ENCODE measurements around the gene TMEM270. TPM values are rescaled to one million over a fixed set of nuclear protein-coding genes. Genes with fewer than 3 reads are reported as not detected.

Gene TMEM270
- polyA plus RNA-seq, 1 of the 3 experiments (the other 2 are of a cell fraction): 0.71 TPM

DNA sequence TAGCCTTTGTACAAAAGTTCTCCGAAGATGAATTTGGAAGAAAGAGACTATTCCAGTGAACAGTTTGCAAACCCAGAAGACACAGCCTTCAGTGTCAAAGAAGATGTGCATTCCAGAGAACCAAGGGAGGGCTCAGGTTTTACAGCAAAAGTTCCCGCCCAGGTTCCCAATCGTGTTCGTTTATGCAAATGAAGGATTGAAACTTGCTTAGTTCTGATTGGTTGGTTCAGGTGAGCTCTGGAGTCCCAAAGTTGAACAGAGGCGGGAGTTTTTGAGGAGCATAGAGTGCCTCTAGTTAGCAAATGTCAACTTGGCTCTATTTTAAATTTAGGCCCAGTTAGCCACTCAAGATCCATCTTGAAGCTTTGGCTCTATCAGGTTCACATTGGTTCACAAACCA, 51.3 kb downstream of the TMEM270 start:
- Histone ChIP-seq H3K79me2 (ENCODE audit: insufficient read depth) (no peaks in the 10 kb centered on the region), H3K9me2 (no peaks in the 10 kb centered on the region), H3K27ac (ENCODE audit: low read depth in 2 of 2, low read length in 1 of 2) (no peak overlapping the region), H3K4me2 (no peak overlapping the region), H3K9me3 (no peaks in the 10 kb centered on the region), H3K4me3 (ENCODE audit: low read depth in 2 of 2, low read length in 1 of 2) (no peak overlapping the region), H3K27me3 (ENCODE audit: insufficient read depth) (no peaks in the 10 kb centered on the region), H3K36me3 (replicated peaks in 1 of 2; ENCODE audit: control insufficient read depth in 1 of 2, insufficient read depth in 2 of 2, low read length in 1 of 2) (no peaks in the 10 kb centered on the region), H3K4me1 (ENCODE audit: control insufficient read depth in 1 of 2, insufficient read depth in 2 of 2, low read depth in 1 of 2, low read length in 1 of 2) (no peaks in the 10 kb centered on the region), H3K9ac (no peak overlapping the region), H3F3A (replicated peaks; ENCODE audit: insufficient read depth) (no peaks in the 10 kb centered on the region), H4K20me1 (ENCODE audit: insufficient read depth) (no peaks in the 10 kb centered on the region), H2AFZ (ENCODE audit: low read depth) (no peak overlapping the region)
- WGBS (ENCODE audit: low lambda C conversion rate): 95% methylated on average over 5 of the region's 5 CpGs
- POLR2A ChIA-PET: no interaction called here
- CTCF ChIA-PET: interaction anchor here (0.7 to 1.1 kb wide), 2 partner anchors 115 to 182 kb away, joined by 3 read pairs; no protein-coding TSS in a partner anchor
- TF ChIP-seq GATA2 (CRISPR knock-in tag; IDR thresholded peaks at IDR 0.05): no peak
- no peak for DNase-seq

Other genes starting within 250 kb of the TMEM270 start
- gene MLXIPL, start 236.6 kb upstream of the TMEM270 start, polyA plus RNA-seq (2012; rRNA removed): 0.21 and 0.32 TPM in 2 replicates
- gene VPS37D, start 193.3 kb upstream of the TMEM270 start, polyA plus RNA-seq (2012; rRNA removed): 5.7 and 7.4 TPM in 2 replicates
- 10.6 and 11.0 TPM in 2 replicates for gene DNAJC30, start 177.7 kb upstream of the TMEM270 start, polyA plus RNA-seq (2012; rRNA removed)
- 174 and 206 TPM in 2 replicates for gene BUD23, start 177.6 kb upstream of the TMEM270 start, polyA plus RNA-seq (2012; rRNA removed)
- 81.2 and 91.1 TPM in 2 replicates for gene STX1A, start 141.5 kb upstream of the TMEM270 start, polyA plus RNA-seq (2012; rRNA removed)
- 29.9 and 33.7 TPM in 2 replicates for gene ABHD11, start 122.4 kb upstream of the TMEM270 start, polyA plus RNA-seq (2012; rRNA removed)
- gene CLDN3, start 90.9 kb upstream of the TMEM270 start, polyA plus RNA-seq (2012; rRNA removed): 0.05 and 0.08 TPM in 2 replicates
- 4.6 and 5.9 TPM in 2 replicates for gene CLDN4, start 30.2 kb upstream of the TMEM270 start, polyA plus RNA-seq (2012; rRNA removed)
- 2.9 and 3.1 TPM in 2 replicates for gene METTL27, start 18.6 kb upstream of the TMEM270 start, polyA plus RNA-seq (2012; rRNA removed)
- 8.9 and 12.5 TPM in 2 replicates for gene ELN, start 167.0 kb downstream of the TMEM270 start, polyA plus RNA-seq (2012; rRNA removed)
- gene LIMK1, start 222.6 kb downstream of the TMEM270 start, polyA plus RNA-seq (2012; rRNA removed): 64.4 and 86.6 TPM in 2 replicates

Data from SK-N-SH (cell line).